ENCODE measurements around the gene VILL. TPM values are rescaled to one million over a fixed set of nuclear protein-coding genes. Genes with fewer than 3 reads are reported as not detected.

VILL gene
- total and polyA plus RNA-seq, 2 donors (not counting 3 experiments of a cell fraction or from before 2014, with no cell fraction given) = 9.0 to 10.0 TPM

DNA sequence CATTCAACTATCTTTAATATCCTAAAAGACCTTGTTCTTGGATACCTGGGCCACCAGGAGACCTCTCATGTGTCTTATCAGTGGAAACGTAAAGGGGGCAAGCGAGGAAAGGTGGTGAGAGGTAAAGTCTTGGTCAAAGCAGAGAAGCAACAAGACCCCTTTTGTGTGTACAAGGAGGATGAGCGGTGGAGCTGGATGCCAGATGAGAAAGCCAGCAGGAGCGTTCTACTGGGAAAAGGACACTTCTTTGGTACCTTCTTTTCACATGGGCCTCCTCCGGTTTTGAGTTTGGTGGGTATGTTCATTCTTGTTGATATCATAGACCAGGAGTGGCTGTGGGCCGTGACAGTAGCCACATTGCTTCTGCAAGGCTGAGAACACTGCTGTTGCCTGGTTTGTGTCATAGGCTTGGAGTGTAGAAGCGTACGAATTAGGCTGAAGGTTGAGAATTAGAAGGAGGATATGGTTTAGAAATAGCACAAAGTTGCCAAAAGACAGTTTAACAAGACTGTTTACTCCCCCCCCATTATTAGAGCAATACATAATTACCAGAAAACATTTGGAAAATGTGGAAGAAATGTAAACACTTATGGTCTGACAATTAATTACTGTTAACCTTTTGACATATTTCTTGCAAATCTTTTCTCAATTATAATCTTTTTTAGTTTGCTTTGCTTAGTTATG, 46.8 kb upstream of the VILL start:
- Histone ChIP-seq H3K9me3 (replicated peaks; ENCODE audit: control insufficient read depth, insufficient read depth, low read length) (no peaks in the 10 kb centered on the region), H3K79me2 (ENCODE audit: control insufficient read depth, insufficient read depth, low read length) (no peaks in the 10 kb centered on the region), H3K27me3 (ENCODE audit: control insufficient read depth in 2 of 2, insufficient read depth in 2 of 2, low read length in 2 of 2) (no peaks in the 10 kb centered on the region), H3K4me2 (ENCODE audit: insufficient read depth, low read length) (no peak overlapping the region), H3K36me3 (ENCODE audit: control insufficient read depth in 2 of 2, extremely low read depth in 1 of 2, insufficient read depth in 2 of 2, low read length in 2 of 2) (no peaks in the 10 kb centered on the region), H3K4me1 (ENCODE audit: control insufficient read depth, extremely low read depth, insufficient read depth, low read length) (peaks cover 27% of the 10 kb centered on the region), H3K4me3 (replicated peaks in 1 of 3; ENCODE audit: insufficient read depth in 1 of 3, low read depth in 1 of 3, low read length in 3 of 3) (no peak overlapping the region), H3K9ac (replicated peaks; ENCODE audit: extremely low read depth, insufficient read depth, low read length) (no peak overlapping the region), H3K27ac (ENCODE audit: insufficient read depth, low read depth, low read length) (no peak overlapping the region), H2AFZ (ENCODE audit: low read depth, low read length) (no peak overlapping the region), H3K9me1 (replicated peaks; ENCODE audit: control insufficient read depth, extremely low read depth, insufficient read depth, low read length) (no peaks in the 10 kb centered on the region), H4K20me1 (replicated peaks; ENCODE audit: control insufficient read depth, extremely low read depth, insufficient read depth, low read length) (no peaks in the 10 kb centered on the region)
- TF ChIP-seq FOS (IDR thresholded peaks at IDR 0.05; ENCODE audit: borderline replicate concordance, insufficient read depth, low read length) (no peak), MYC (IDR thresholded peaks at IDR 0.05; ENCODE audit: low read depth, low read length) (no peak), POLR2AphosphoS5 (IDR thresholded peaks at IDR 0.05; ENCODE audit: insufficient read depth, low read depth, low read length) (no peak), GATA2 (IDR thresholded peaks at IDR 0.05; ENCODE audit: insufficient read depth, insufficient read length, low read depth, low read length) (no peak), JUN (IDR thresholded peaks at IDR 0.05; ENCODE audit: borderline replicate concordance, insufficient read depth, insufficient read length, low read depth) (no peak), POLR2A (IDR thresholded peaks at IDR 0.05; ENCODE audit: low read depth, low read length) (no peak), EZH2 (IDR thresholded peaks at IDR 0.05; ENCODE audit: borderline replicate concordance, low read depth, low read length, severe bottlenecking) (no peak)
- TF ChIP-seq, protein P1, sequence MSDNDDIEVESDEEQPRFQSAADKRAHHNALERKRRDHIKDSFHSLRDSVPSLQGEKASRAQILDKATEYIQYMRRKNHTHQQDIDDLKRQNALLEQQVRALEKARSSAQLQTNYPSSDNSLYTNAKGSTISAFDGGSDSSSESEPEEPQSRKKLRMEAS (IDR thresholded peaks at IDR 0.05; ENCODE audit: insufficient read depth, insufficient read length) = no peak
- TF ChIP-seq, protein P2, sequence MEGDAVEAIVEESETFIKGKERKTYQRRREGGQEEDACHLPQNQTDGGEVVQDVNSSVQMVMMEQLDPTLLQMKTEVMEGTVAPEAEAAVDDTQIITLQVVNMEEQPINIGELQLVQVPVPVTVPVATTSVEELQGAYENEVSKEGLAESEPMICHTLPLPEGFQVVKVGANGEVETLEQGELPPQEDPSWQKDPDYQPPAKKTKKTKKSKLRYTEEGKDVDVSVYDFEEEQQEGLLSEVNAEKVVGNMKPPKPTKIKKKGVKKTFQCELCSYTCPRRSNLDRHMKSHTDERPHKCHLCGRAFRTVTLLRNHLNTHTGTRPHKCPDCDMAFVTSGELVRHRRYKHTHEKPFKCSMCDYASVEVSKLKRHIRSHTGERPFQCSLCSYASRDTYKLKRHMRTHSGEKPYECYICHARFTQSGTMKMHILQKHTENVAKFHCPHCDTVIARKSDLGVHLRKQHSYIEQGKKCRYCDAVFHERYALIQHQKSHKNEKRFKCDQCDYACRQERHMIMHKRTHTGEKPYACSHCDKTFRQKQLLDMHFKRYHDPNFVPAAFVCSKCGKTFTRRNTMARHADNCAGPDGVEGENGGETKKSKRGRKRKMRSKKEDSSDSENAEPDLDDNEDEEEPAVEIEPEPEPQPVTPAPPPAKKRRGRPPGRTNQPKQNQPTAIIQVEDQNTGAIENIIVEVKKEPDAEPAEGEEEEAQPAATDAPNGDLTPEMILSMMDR (IDR thresholded peaks at IDR 0.05; ENCODE audit: extremely low read depth in 1 of 2, insufficient read depth in 1 of 2, low read depth in 1 of 2, low read length in 2 of 2) = no peak
- dilution Hi-C loops (cut with MboI; ENCODE audit: extremely low pct_ligation_motif_present, low sequenced_read_pairs) (no loop called here), intact Hi-C loops (cut with micrococcal nuclease) (no loop called here)
- POLR2A ChIA-PET = no interaction called here
- FAIRE-seq (no peak), DNase-seq (ENCODE audit: low read depth, low spot score) (no peak)
- CTCF ChIA-PET = interaction anchor here (1.3 to 3.7 kb wide), 3 partner anchors 18 to 31 kb away, joined by 4 to 32 read pairs (median 13); no protein-coding TSS in a partner anchor
- BruUV-seq (replicated peaks) = no TSS peak
